DND-41 (cell line): ENCODE data around the gene NEB.

Experiments
- EZH2 ChIP-seq: IDR thresholded peaks from 3 replicates; pipeline ENCODE4 v1.6.1; 2012; ENCODE audit warnings: borderline replicate concordance, low read depth, mild to moderate bottlenecking, moderate library complexity, low read length, inconsistent platforms; ENCODE audit not compliant: severe bottlenecking
- TF ChIP-seq, protein P1 (sequence below): IDR thresholded peaks from 2 replicates; pipeline ENCODE4 v1.5.1; 2012; ENCODE audit warnings: borderline replicate concordance, low read length, moderate library complexity, mild to moderate bottlenecking; ENCODE audit not compliant: poor library complexity, severe bottlenecking; ENCODE audit errors: extremely low read depth

DNA sequence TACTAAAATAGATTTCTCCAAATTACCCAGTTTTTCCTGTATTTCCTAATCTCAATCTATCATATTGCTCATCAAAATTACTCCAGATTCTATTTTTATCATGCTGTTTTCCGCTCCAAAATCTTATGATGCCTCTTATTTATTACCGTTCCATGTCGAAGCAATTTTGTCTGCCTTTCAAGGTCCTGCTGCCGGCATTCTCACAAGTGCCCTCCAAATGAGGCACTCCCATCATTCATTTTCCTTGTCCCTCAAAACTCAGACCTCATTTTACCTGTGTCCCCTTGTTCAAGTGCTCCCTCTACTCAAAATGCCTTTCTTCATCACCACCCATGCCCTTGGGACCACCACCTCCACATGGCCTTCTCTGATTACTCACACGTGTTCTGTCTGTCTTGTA is 13.1 kb downstream of the NEB start:
- TF ChIP-seq, protein P1, sequence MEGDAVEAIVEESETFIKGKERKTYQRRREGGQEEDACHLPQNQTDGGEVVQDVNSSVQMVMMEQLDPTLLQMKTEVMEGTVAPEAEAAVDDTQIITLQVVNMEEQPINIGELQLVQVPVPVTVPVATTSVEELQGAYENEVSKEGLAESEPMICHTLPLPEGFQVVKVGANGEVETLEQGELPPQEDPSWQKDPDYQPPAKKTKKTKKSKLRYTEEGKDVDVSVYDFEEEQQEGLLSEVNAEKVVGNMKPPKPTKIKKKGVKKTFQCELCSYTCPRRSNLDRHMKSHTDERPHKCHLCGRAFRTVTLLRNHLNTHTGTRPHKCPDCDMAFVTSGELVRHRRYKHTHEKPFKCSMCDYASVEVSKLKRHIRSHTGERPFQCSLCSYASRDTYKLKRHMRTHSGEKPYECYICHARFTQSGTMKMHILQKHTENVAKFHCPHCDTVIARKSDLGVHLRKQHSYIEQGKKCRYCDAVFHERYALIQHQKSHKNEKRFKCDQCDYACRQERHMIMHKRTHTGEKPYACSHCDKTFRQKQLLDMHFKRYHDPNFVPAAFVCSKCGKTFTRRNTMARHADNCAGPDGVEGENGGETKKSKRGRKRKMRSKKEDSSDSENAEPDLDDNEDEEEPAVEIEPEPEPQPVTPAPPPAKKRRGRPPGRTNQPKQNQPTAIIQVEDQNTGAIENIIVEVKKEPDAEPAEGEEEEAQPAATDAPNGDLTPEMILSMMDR: no peak
- no peak for TF ChIP-seq EZH2
